ENCODE measurements around the gene SMURF1.

DNA sequence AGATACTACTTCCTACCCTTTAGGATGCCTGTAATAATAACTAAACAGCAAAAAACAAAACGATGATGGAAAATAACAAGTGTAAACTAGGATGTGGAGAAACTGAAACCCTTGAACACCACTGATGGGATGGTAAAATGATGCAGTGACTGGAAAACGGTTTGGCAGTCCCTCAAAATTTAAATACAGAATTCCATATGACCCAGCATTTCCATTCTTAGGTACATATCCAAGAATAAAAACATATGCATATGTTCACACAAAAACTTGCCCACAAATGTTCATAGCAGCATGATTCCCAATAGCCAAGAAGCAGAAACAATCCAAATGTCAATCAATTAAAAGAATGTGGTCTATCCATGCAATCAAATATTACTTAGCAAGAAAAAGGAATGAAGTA lies 25.8 kb downstream of the SMURF1 start:
- TF ChIP-seq CTCF (conservative IDR thresholded peaks at IDR 0.05 in 1 of 2, IDR thresholded peaks at IDR 0.05 in 1 of 2; ENCODE audit: extremely low read depth in 1 of 2, insufficient read depth in 1 of 2, low read depth in 1 of 2, low read length in 2 of 2) (no peak), EZH2 (IDR thresholded peaks at IDR 0.05; ENCODE audit: borderline replicate concordance, low read length) (no peak)

Measured in mammary epithelial cell (primary cell).